Mucosa of stomach (tissue), 1 donor: Measurements from ENCODE around the gene ITGA1.

Experiments used
- H3K27me3 ChIP-seq: one replicate; pipeline ENCODE4 v1.7.0; 2013; ENCODE audit warnings: mild to moderate bottlenecking, low read length; ENCODE audit not compliant: control insufficient read depth, insufficient read depth
- H3K36me3 ChIP-seq: one replicate; pipeline ENCODE4 v1.7.0; 2013; ENCODE audit warnings: low read length; ENCODE audit not compliant: control insufficient read depth, insufficient read depth
- H3K4me1 ChIP-seq: one replicate; pipeline ENCODE4 v1.7.0; 2013; ENCODE audit warnings: mild to moderate bottlenecking, low read length; ENCODE audit not compliant: control insufficient read depth, insufficient read depth
- H3K4me3 ChIP-seq: one replicate; pipeline ENCODE4 v1.7.0; 2013; ENCODE audit warnings: low read length
- H3K9ac ChIP-seq: one replicate; pipeline ENCODE4 v1.7.0; 2013; ENCODE audit warnings: mild to moderate bottlenecking, low read length, moderate library complexity
- H3K9me3 ChIP-seq: one replicate; pipeline ENCODE4 v1.7.0; 2013; ENCODE audit warnings: mild to moderate bottlenecking, low read length, moderate library complexity; ENCODE audit not compliant: control insufficient read depth
- donor health status: Pancreatic carcinoma.

The ITGA1 gene

DNA sequence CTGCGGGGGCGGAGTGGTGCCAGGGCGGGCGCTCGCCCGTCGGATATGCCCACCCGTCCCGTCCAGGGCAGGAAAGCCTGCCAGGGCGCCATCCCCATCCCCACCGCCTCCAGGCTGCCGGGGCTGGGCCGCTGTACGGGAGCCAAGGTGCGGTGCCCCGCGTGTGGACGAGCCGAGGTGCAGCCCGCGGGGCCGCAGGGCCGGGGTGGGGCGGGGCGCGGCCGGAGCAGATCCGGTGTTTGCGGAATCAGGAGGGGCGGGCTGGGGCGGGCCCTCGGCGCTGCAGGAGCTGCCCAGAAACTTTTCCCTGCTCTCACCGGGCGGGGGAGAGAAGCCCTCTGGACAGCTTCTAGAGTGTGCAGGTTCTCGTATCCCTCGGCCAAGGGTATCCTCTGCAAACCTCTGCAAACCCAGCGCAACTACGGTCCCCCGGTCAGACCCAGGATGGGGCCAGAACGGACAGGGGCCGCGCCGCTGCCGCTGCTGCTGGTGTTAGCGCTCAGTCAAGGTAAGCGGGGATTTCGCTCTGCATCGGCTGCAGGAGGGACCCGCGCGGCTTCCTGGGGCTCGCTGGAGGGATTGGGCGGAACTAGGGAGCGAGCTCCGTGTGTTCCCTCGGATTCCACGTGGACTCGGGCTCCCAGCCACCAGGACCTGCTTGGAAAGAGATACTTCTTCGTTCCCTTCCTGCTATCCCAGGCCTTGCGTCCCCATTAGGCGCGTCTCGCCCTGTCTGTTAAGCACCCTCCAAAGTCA, 201.5 kb downstream of the ITGA1 start, which contains the start of gene ITGA2:
Gene ITGA2, plus strand, starts transcription at position 328 of the 756 bp plus-strand sequence. Its CDS starts 117 bp downstream, at position 445.
- no peaks in the 10 kb centered on the region for H3K27me3 ChIP-seq
- peak within 1 kb of the TSS; percentile 74 for H3K9ac ChIP-seq
- peak within 1 kb of the TSS; percentile 57 for H3K4me3 ChIP-seq
- H3K9me3 ChIP-seq = no peaks in the 10 kb centered on the region
- H3K36me3 ChIP-seq = no peaks in the 10 kb centered on the region
- H3K4me1 ChIP-seq = peaks cover 18% of the 10 kb centered on the region

GRCh38 chr5:52989781-52990527, 202.2 kb downstream of the ITGA1 start:
- no peaks in the 10 kb centered on the region for H3K27me3 ChIP-seq
- no peaks in the 10 kb centered on the region for H3K9me3 ChIP-seq
- H3K4me3 ChIP-seq = peak overlapping the region; percentile 57
- H3K9ac ChIP-seq = peak overlapping the region; percentile 74
- H3K36me3 ChIP-seq = no peaks in the 10 kb centered on the region
- peaks cover 18% of the 10 kb centered on the region for H3K4me1 ChIP-seq

DNA sequence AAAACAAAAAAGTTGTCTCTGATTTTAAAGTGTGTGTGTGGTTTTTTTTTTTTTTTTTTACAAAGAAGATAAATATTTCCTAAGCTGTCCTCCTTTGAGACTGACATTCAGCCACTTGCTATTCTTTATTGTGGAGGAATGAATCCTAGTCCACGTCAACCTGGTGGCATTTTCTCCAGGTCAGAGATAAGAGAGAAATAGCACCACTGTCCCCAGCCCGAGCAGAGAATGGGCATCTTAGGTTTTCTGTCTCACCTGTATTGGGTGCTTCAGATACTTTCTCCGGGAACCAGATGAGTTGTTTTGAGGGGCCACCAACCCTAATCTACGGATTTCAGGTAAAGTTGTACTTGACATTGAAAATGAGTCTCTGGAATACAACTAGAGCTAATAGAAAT, 202.8 kb downstream of the ITGA1 start:
- peaks cover 18% of the 10 kb centered on the region for H3K4me1 ChIP-seq
- no peaks in the 10 kb centered on the region for H3K36me3 ChIP-seq
- no peaks in the 10 kb centered on the region for H3K27me3 ChIP-seq
- peak overlapping the region; percentile 57 for H3K4me3 ChIP-seq
- no peaks in the 10 kb centered on the region for H3K9me3 ChIP-seq
- peak overlapping the region; percentile 74 for H3K9ac ChIP-seq

DNA sequence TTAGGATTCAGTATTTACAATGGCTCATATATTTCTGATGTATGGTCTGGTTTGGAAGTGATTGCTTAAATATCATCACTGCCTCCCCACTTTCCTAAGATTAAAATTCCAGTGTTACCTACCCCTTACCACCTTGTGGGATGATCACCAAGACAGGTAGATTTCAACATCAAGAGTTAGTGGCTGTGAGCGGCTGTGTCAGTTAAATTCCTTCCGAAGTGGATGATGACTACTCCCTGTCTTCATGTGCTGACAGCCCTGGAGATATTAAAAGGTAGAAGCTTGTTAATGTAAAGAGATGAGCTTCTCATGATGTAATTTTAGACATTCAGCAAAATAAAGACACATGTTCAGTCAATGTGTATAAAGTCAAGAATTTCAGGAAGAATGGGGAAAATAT, 205.7 kb downstream of the ITGA1 start:
- Histone ChIP-seq H3K36me3 (no peaks in the 10 kb centered on the region), H3K4me3 (no peak overlapping the region), H3K4me1 (peaks cover 10% of the 10 kb centered on the region), H3K9me3 (no peaks in the 10 kb centered on the region), H3K27me3 (no peaks in the 10 kb centered on the region), H3K9ac (no peak overlapping the region)

DNA sequence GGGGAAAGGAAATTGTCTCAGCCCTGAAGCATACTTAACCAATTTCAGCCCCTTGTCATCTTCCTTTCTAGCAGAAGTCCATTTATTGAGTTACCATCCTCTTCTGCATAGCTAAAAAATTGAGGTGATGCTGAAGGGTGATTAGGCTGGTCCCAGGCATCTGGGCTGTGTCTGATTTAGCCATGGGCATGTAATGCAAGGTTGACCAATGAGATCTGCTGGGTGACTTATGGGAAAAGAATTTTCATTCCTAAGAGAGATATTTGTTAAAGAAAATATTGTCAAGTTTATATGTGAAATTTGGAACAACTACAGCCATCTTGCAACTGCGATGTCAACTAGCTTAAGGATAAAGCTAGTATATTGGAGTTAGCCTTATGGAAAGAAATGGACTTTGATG, 206.6 kb downstream of the ITGA1 start:
- Histone ChIP-seq H3K36me3 (no peaks in the 10 kb centered on the region), H3K4me3 (no peak overlapping the region)

DNA sequence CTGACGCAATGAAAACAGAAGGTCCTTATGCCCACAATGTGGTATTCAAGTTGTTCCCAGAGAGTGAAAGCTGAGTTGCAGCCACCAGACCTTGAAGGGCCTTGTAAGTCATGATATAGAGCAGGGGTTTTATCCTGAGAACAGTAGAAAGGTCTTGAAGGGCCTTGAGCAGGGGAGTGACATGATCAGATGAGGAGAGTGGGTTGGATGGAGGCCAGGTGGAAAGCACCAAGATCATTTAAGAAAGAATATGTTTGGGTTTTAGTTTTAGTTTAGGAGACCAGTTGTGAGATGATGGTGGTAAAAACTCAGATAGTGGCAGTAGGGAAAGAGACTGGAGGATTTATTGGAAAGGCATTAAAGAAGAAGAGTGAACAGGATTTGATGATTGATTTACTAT, 207.4 kb downstream of the ITGA1 start:
- H3K36me3 ChIP-seq = no peaks in the 10 kb centered on the region
- no peaks in the 10 kb centered on the region for H3K9me3 ChIP-seq
- H3K27me3 ChIP-seq = no peaks in the 10 kb centered on the region
- H3K4me3 ChIP-seq = no peak overlapping the region
- peaks cover 7% of the 10 kb centered on the region for H3K4me1 ChIP-seq
- H3K9ac ChIP-seq = no peak overlapping the region

More for the DNA sequence above, 206.6 kb downstream of the ITGA1 start:
- Histone ChIP-seq H3K9me3 (no peaks in the 10 kb centered on the region), H3K9ac (no peak overlapping the region), H3K4me1 (peaks cover 10% of the 10 kb centered on the region), H3K27me3 (no peaks in the 10 kb centered on the region)

DNA sequence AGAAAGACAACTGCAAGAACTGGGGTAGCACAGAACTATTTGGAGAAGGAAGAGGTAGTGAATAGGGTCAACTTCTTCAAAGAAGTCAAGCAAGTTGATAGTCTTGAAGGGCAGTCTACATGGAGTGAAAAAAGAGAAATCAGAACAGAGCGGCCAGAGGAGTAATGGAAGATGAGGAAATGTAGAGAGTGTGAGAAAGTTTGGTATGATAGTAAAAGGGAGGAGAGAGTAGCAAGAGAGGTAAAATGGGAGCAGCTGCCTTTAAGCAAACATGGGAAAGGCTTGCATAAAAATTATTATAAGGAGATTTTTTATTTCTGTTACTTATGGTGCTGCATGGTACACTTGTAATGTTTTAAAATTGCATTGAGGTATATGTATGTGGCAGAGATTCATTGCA, 208.2 kb downstream of the ITGA1 start:
- H3K36me3 ChIP-seq = no peaks in the 10 kb centered on the region
- H3K9me3 ChIP-seq = no peaks in the 10 kb centered on the region
- no peaks in the 10 kb centered on the region for H3K4me1 ChIP-seq
- H3K4me3 ChIP-seq = no peak overlapping the region
- H3K27me3 ChIP-seq = no peaks in the 10 kb centered on the region
- no peak overlapping the region for H3K9ac ChIP-seq

DNA sequence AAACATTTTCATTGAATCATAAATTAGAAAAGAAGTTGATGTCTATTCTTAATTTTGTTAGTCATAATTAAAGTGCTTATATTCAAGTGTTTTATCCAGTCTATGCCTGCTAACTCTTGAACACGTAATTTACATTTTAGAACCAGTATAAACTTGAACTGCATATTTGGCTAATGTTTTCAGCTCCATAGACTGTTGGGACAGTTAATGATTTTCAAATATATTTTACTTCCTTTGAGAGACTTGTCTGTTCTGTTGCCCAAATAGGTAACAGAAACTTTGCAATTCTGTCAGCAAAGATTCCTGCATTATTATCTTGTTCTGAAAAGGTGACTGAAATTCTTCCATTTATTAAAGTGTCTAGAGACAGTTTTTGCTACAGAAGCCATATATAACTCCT, 209.3 kb downstream of the ITGA1 start:
- Histone ChIP-seq H3K36me3 (no peaks in the 10 kb centered on the region), H3K27me3 (no peaks in the 10 kb centered on the region), H3K9me3 (no peaks in the 10 kb centered on the region), H3K4me1 (no peaks in the 10 kb centered on the region), H3K4me3 (no peak overlapping the region), H3K9ac (no peak overlapping the region)

GRCh38 chr5:52997424-52997823, 209.7 kb downstream of the ITGA1 start:
- Histone ChIP-seq H3K4me1 (no peaks in the 10 kb centered on the region), H3K9me3 (no peaks in the 10 kb centered on the region), H3K9ac (no peak overlapping the region), H3K4me3 (no peak overlapping the region), H3K27me3 (no peaks in the 10 kb centered on the region), H3K36me3 (no peaks in the 10 kb centered on the region)

DNA sequence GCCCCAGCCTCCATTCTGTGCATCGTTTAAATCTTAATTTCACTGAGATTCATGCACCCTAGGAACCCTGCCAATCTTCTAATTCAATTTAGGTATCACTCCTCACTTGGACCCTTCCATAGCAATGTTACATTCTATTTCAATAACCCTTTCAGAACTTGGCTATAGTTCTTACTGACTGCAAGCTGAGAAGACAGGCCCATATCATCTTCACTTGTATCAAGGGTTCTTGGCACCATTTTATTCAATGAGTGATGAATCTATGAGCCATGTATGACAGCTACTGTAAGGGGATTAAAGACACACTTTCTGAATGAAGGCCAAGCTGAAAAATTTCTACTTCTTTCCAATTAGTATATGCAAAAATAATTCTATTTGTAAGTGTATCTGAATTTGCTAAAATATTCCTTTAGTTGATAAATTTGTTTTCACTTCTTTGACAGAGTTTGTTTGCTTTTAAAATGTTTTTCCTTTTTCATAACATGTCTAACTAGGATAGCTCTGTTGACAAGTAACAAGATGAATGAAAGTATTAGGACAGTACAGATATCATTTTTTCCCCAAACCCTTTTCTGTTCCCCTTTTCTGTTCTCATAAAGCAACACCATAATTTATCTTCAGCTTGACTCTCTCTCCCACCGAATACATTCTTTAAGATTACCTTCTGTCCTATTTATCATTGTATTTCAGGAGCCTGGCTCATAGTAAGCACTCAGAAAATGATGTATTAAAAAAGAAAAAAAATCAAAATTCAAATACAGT, 211.0 kb downstream of the ITGA1 start:
- Histone ChIP-seq H3K9me3 (no peaks in the 10 kb centered on the region), H3K4me1 (no peaks in the 10 kb centered on the region), H3K4me3 (no peak overlapping the region), H3K36me3 (no peaks in the 10 kb centered on the region), H3K27me3 (no peaks in the 10 kb centered on the region), H3K9ac (no peak overlapping the region)

GRCh38 chr5:52999344-52999949, 211.7 kb downstream of the ITGA1 start:
- H3K36me3 ChIP-seq = no peaks in the 10 kb centered on the region
- H3K4me1 ChIP-seq = no peaks in the 10 kb centered on the region
- H3K4me3 ChIP-seq = no peak overlapping the region
- no peaks in the 10 kb centered on the region for H3K27me3 ChIP-seq
- no peaks in the 10 kb centered on the region for H3K9me3 ChIP-seq
- H3K9ac ChIP-seq = no peak overlapping the region
